BJ (cell line): ENCODE data around the gene APPBP2. TPM values are rescaled to one million over a fixed set of nuclear protein-coding genes. Genes with fewer than 3 reads are reported as not detected.
A peak's percentile ranks its signal among the peaks of the same experiment; 100 is the strongest.

ENCODE experiments used
- CTCF ChIA-PET: fragments of 350-600 bp; formaldehyde crosslinking; extraction: SDS; loops from one replicate; lab custom pipeline; 2021; ENCODE audit warnings: antibody characterized with exemption, inconsistent platforms; lab: Yijun Ruan, JAX
- POLR2A ChIA-PET: fragments of 300-600 bp; sonication (Branson Sonifier 250); formaldehyde crosslinking; extraction: SDS; loops from one replicate; lab custom pipeline; 2021; ENCODE audit warnings: antibody characterized with exemption; lab: Charles Lee
- DNase-seq: peaks from one replicate; pipeline ENCODE4 v3.0.0-alpha.2; 2011; ENCODE audit warnings: low read depth
- H3K27me3 ChIP-seq: 2 replicates; pipeline ENCODE4 v1.6.0; 2011; ENCODE audit warnings: low read length; ENCODE audit not compliant: control insufficient read depth, insufficient read depth
- H3K36me3 ChIP-seq: 2 replicates; pipeline ENCODE4 v1.5.1; 2011; ENCODE audit warnings: low read length; ENCODE audit not compliant: control insufficient read depth, insufficient read depth
- H3K4me3 ChIP-seq: 2 replicates; pipeline ENCODE4 v1.5.1; 2011; ENCODE audit warnings: low read depth, mild to moderate bottlenecking, control low read depth, low read length
- CTCF ChIP-seq: IDR thresholded peaks from 2 replicates; pipeline ENCODE4 v1.5.1; 2011; ENCODE audit warnings: low read depth, mild to moderate bottlenecking, control low read depth, inconsistent platforms, low read length, moderate library complexity; ENCODE audit not compliant: insufficient read depth
- polyA minus RNA-seq: library from RNA; depleted of rRNA, polyadenylated mRNA; stranded (reverse); fragments of >200 nt; gene quantifications from 2 replicates; pipeline ENCODE4 v1.2.3, GENCODE V29; 2011; rRNA and poly(A)+ RNA removed
- polyA plus RNA-seq: library from polyadenylated mRNA; depleted of rRNA; stranded (reverse); fragments of >200 nt; gene quantifications from 2 replicates; pipeline ENCODE4 v1.2.3, GENCODE V29; 2011; rRNA removed

The APPBP2 gene
- polyA plus RNA-seq = 14.8 and 24.8 TPM in 2 replicates
- 37.6 and 39.6 TPM in 2 replicates for polyA minus RNA-seq

DNA sequence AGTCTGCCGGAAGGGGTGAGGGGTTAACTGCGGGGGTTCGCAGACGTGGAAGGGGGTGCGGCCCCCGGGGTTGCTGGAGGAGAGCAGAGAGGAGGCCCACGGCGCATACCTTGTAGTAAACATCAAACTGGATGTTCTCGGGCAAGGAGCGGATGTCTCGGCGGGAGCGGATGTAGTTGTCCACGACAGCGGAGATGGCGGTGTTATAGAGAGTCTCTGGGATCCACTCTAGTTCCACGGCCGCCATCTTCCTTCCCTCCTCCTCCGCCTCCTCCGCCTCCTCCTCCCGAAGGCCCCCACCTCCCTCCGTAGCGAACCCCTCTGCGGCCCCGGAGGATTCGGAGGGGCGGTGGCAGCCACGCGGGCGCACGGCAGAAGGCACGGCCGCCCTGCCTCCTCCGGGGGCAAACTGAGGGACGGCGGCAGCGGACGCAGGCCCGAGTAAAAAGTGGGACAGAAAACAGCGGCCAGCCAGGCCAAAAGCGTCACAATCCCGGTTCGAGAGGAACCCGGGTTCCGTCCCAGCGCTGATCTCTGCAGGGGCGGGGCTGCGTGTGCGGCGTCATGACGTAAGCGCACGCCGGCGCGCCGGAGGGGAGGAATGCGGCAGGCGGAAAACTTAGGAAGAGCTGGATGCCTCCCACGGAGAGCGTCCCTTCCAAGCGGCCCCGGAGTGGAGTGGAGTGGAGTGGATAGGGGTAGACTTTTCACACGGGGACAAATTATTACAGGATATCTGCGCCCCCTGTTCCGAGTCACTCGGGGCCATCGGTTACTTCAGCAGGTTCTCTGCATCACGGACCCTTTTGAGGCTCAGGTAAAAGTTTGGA lies at the start of gene APPBP2:
Gene APPBP2 (minus strand): TSS at position 558 of the 830 bp plus-strand sequence. CDS start 311 bp downstream, at position 247.
- Histone ChIP-seq H3K36me3 (no peaks in the 10 kb centered on the region), H3K27me3 (no peaks in the 10 kb centered on the region), H3K4me3 (peak within 1 kb of the TSS; percentile 99)
- ChIA-PET POLR2A (interaction anchor here (0.5 to 0.6 kb wide), 2 partner anchors 384 to 430 kb away, joined by 3 to 5 read pairs; no protein-coding TSS in a partner anchor), CTCF (interaction anchor here (0.8 to 1.8 kb wide), 5 partner anchors 10 to 75 kb away, joined by 3 to 5 read pairs (median 3); no protein-coding TSS in a partner anchor)
- DNase-seq = no peak
- no peak for TF ChIP-seq CTCF

- DNase-seq = no peak
- Histone ChIP-seq H3K4me3 (no peak overlapping the region), H3K27me3 (no peaks in the 10 kb centered on the region), H3K36me3 (no peaks in the 10 kb centered on the region)
- POLR2A ChIA-PET = interaction anchor here (0.6 kb wide), 1 partner anchor 12 kb away, joined by 3 read pairs; no protein-coding TSS in a partner anchor
- CTCF ChIA-PET = interaction anchor here (0.7 to 2.9 kb wide), 6 partner anchors 38 to 73 kb away, joined by 3 to 12 read pairs (median 3); partner anchors contain the start of gene APPBP2
- 0 out of 2 replicates have a peak, but pooled peaks have one; percentile 14 for TF ChIP-seq CTCF
Observed at GRCh38 chr17:60573236-60574051, 47.4 kb upstream of the APPBP2 start.

GRCh38 chr17:60565233-60565632 lies 39.2 kb upstream of the APPBP2 start:
- CTCF ChIA-PET = interaction anchor here (0.6 to 1.9 kb wide), 2 partner anchors 11 to 76 kb away, joined by 4 to 13 read pairs; no protein-coding TSS in a partner anchor
- TF ChIP-seq CTCF = no peak
- POLR2A ChIA-PET = no interaction called here

GRCh38 chr17:60563743-60564142 lies 37.7 kb upstream of the APPBP2 start:
- no peak overlapping the region for H3K4me3 ChIP-seq
- no peak for TF ChIP-seq CTCF
- ChIA-PET CTCF (no interaction called here), POLR2A (no interaction called here)
- H3K27me3 ChIP-seq = no peaks in the 10 kb centered on the region
- H3K36me3 ChIP-seq = no peaks in the 10 kb centered on the region
- no peak for DNase-seq

More at GRCh38 chr17:60565233-60565632, 39.2 kb upstream of the APPBP2 start:
- Histone ChIP-seq H3K27me3 (no peaks in the 10 kb centered on the region), H3K36me3 (no peaks in the 10 kb centered on the region), H3K4me3 (no peak overlapping the region)
- DNase-seq = no peak
